MCF 10A (cell line): Measurements from ENCODE around the gene MYO18B. TPM values are rescaled to one million over a fixed set of nuclear protein-coding genes. Genes with fewer than 3 reads are reported as not detected.

Experiments
- BruUV-seq: library from RNA; stranded (reverse); fragments of 400-500 nt; replicated peaks from 2 replicates; lab custom pipeline; 2021; lab: Mats Ljungman, UMichigan
- CTCF ChIA-PET: fragments of 300-600 bp; sonication (Branson Sonifier 250); formaldehyde crosslinking; extraction: SDS; loops from one replicate; lab custom pipeline; 2021; ENCODE audit warnings: antibody characterized with exemption, inconsistent platforms; lab: Yijun Ruan, JAX
- POLR2A ChIA-PET: fragments of 300-600, 350-650 bp; sonication (Branson Sonifier 250); formaldehyde crosslinking; extraction: SDS; loops from one replicate; lab custom pipeline; 2020; ENCODE audit warnings: antibody characterized with exemption, inconsistent platforms; lab: Yijun Ruan, JAX
- DNase-seq: peaks from one replicate; pipeline ENCODE4 v3.0.0-alpha.2; 2018; ENCODE audit not compliant: unreplicated experiment
- H3K27ac Mint-ChIP-seq: one replicate; pipeline ENCODE4 v1.8.0; 2022; ENCODE audit warnings: mild to moderate bottlenecking, low read depth, mixed read lengths; ENCODE audit not compliant: unreplicated experiment
- H3K27me3 Mint-ChIP-seq: one replicate; pipeline ENCODE4 v1.8.0; 2022; ENCODE audit warnings: mixed read lengths; ENCODE audit not compliant: insufficient read depth, unreplicated experiment
- H3K36me3 Mint-ChIP-seq: one replicate; pipeline ENCODE4 v1.8.0; 2022; ENCODE audit warnings: mild to moderate bottlenecking, moderate library complexity, mixed read lengths; ENCODE audit not compliant: insufficient read depth, unreplicated experiment
- H3K4me1 Mint-ChIP-seq: one replicate; pipeline ENCODE4 v1.8.0; 2022; ENCODE audit warnings: mixed read lengths; ENCODE audit not compliant: insufficient read depth, unreplicated experiment
- H3K4me3 Mint-ChIP-seq: one replicate; pipeline ENCODE4 v1.8.0; 2022; ENCODE audit warnings: mild to moderate bottlenecking, moderate library complexity, mixed read lengths; ENCODE audit not compliant: unreplicated experiment
- H3K9me3 Mint-ChIP-seq: one replicate; pipeline ENCODE4 v1.8.0; 2022; ENCODE audit warnings: mixed read lengths; ENCODE audit not compliant: unreplicated experiment
- CTCF ChIP-seq: fragments of 200-600 bp; IDR thresholded peaks from one replicate; pipeline ENCODE4 v1.8.0; 2022; ENCODE audit warnings: antibody characterized with exemption, mild to moderate bottlenecking; ENCODE audit not compliant: unreplicated experiment
- intact Hi-C: fragments of 100-400 bp; cut with micrococcal nuclease; formaldehyde crosslinking; loops from 2 replicates; pipeline ENCODE4 v1.14.1; 2022
- total RNA-seq: library from RNA; stranded (reverse); gene quantifications from 2 replicates; pipeline ENCODE4 v1.2.3, GENCODE V29; 2022

The MYO18B gene
- total RNA-seq, 1 experiment from 2014 or later = 0.07 TPM

GRCh38 chr22:26023104-26023775, 281.3 kb downstream of the MYO18B start:
- BruUV-seq = no TSS peak
- ChIA-PET POLR2A (no interaction called here), CTCF (no interaction called here)
- peaks cover 12% of the 10 kb centered on the region for H3K9me3 Mint-ChIP-seq
- no peak for DNase-seq
- H3K27ac Mint-ChIP-seq = no peak overlapping the region
- no peaks in the 10 kb centered on the region for H3K4me1 Mint-ChIP-seq
- intact Hi-C loops = no loop called here
- no peaks in the 10 kb centered on the region for H3K27me3 Mint-ChIP-seq
- H3K36me3 Mint-ChIP-seq = no peaks in the 10 kb centered on the region
- no peak overlapping the region for H3K4me3 Mint-ChIP-seq
- TF ChIP-seq CTCF = no peak

GRCh38 chr22:26025626-26026025, 283.6 kb downstream of the MYO18B start:
- Mint-ChIP-seq H3K27me3 (no peaks in the 10 kb centered on the region), H3K9me3 (peaks cover 17% of the 10 kb centered on the region), H3K4me1 (no peaks in the 10 kb centered on the region), H3K27ac (no peak overlapping the region), H3K4me3 (no peak overlapping the region), H3K36me3 (no peaks in the 10 kb centered on the region)
- no peak for DNase-seq
- no peak for TF ChIP-seq CTCF
- POLR2A ChIA-PET = no interaction called here
- CTCF ChIA-PET = no interaction called here
- no TSS peak for BruUV-seq
- intact Hi-C loops = no loop called here

DNA sequence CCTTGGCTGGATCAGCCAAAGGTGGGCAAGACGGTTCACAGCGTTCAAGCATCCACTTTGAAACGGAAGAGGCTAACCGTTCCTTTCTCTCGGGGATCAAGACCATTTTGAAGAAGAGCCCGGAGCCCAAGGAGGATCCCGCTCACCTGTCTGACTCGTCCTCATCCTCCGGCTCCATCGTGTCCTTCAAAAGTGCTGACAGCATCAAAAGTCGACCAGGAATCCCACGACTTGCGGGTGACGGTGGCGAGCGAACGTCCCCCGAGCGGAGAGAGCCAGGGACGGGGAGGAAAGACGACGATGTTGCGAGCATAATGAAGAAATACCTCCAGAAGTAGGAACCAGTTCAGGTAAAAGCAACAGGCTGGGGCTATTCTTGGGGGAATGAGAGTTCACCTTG, 285.4 kb downstream of the MYO18B start:
- Mint-ChIP-seq H3K27ac (no peak overlapping the region), H3K4me3 (no peak overlapping the region), H3K9me3 (peaks cover 21% of the 10 kb centered on the region), H3K36me3 (no peaks in the 10 kb centered on the region), H3K27me3 (no peaks in the 10 kb centered on the region), H3K4me1 (no peaks in the 10 kb centered on the region)
- DNase-seq = no peak
- intact Hi-C loops = no loop called here
- ChIA-PET CTCF (interaction anchor here (1.0 kb wide), 1 partner anchor 59 kb away, joined by 3 read pairs; no protein-coding TSS in a partner anchor), POLR2A (no interaction called here)
- TF ChIP-seq CTCF = no peak
- BruUV-seq = no TSS peak

DNA sequence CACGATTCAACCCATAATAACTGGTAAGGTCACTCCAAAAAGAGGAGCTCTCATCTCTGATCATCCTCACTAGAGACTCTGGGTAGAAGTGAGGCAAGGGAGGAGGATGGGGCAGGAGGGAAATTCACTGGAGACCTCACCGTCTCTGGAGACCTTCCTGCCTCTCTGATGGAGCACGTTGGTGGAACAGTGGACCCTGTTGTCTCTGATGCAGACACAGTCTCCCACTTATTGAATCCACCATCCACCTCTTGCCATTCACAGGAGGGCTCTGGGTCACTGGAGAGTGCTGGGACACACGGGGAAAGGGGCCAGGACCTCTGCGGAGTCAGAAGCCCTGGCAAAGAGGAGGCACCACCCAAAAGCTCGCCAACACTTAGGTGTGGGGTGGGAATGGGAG, 289.7 kb downstream of the MYO18B start:
- Mint-ChIP-seq H3K27me3 (no peaks in the 10 kb centered on the region), H3K27ac (no peak overlapping the region), H3K4me1 (no peaks in the 10 kb centered on the region), H3K36me3 (no peaks in the 10 kb centered on the region), H3K4me3 (no peak overlapping the region), H3K9me3 (peaks cover 25% of the 10 kb centered on the region)
- intact Hi-C loops = no loop called here
- TF ChIP-seq CTCF = no peak
- ChIA-PET CTCF (interaction anchor here (0.8 kb wide), 1 partner anchor 38 kb away, joined by 3 read pairs; no protein-coding TSS in a partner anchor), POLR2A (no interaction called here)
- DNase-seq = no peak
- BruUV-seq = no TSS peak
